ENCODE results near the gene EPHA8.

DNA sequence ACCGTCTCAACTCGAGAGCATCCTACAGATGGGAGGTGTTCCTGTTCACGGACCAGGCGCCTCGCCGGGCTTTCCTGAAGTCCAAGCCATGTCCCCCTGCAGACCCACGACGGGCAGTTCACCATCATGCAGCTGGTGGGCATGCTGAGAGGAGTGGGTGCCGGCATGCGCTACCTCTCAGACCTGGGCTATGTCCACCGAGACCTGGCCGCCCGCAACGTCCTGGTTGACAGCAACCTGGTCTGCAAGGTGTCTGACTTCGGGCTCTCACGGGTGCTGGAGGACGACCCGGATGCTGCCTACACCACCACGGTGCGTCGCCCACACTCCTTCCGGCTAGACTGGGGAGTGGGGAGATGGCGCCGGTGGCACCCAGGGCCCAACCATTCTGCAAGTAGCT is 35.4 kb downstream of the EPHA8 start:
- TF ChIP-seq, protein P1, sequence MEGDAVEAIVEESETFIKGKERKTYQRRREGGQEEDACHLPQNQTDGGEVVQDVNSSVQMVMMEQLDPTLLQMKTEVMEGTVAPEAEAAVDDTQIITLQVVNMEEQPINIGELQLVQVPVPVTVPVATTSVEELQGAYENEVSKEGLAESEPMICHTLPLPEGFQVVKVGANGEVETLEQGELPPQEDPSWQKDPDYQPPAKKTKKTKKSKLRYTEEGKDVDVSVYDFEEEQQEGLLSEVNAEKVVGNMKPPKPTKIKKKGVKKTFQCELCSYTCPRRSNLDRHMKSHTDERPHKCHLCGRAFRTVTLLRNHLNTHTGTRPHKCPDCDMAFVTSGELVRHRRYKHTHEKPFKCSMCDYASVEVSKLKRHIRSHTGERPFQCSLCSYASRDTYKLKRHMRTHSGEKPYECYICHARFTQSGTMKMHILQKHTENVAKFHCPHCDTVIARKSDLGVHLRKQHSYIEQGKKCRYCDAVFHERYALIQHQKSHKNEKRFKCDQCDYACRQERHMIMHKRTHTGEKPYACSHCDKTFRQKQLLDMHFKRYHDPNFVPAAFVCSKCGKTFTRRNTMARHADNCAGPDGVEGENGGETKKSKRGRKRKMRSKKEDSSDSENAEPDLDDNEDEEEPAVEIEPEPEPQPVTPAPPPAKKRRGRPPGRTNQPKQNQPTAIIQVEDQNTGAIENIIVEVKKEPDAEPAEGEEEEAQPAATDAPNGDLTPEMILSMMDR (IDR thresholded peaks at IDR 0.05; ENCODE audit: insufficient read depth, low read depth, low read length): no peak
- no peak for TF ChIP-seq EZH2 (IDR thresholded peaks at IDR 0.05; ENCODE audit: insufficient read depth, low read length)

All from astrocyte (in vitro differentiated cells and primary cell).